HG02763 (cell line): ENCODE data around the gene KLF15.

Source experiments
- ATAC-seq: cut with Tn5 transposase; IDR thresholded peaks from one replicate; pipeline ENCODE4 v1.9.1; 2021; ENCODE audit warnings: mild to moderate bottlenecking, moderate library complexity; ENCODE audit not compliant: unreplicated experiment

The KLF15 gene

DNA sequence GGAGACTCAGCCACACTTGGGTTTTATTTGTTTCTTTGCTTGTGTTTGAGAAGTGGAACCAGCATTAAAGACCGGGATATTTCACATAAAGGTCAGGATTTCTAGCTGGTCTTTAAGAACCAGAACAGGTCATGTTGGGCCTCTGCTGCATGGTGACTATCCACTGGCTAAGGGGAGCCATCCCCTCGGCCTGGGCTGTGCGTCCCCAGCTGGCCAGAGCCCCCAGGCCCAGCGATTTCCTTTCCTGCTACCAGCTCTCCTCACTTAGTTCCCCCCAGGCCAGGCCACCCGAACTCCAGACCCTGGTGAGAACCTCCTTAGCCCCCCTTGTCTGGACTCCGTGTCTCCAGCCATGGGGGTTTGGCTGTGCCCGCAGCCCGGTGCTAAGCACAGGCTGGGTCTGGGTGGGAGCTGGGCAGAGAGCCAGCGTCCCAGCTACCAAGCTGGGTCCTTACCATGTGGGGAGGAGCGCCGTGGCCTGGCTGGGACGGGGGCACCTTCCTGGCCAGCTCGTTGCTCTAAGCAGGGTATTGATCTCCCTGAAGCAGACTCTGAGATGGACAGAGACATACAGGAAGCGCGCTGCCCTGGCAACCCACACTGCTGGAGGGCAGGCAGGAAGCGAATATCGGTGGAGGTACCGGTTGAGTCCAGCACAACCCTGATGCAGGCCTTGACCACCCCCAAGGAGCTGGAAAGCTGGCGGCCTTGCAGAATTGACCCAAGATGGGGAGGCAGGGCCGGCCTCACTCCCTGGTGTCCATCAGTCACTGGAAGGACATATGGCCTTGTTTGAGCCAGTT is 49.4 kb downstream of the KLF15 start:
- no peak for ATAC-seq

- no peak for ATAC-seq
Observed at GRCh38 chr3:126306888-126307482, 50.2 kb downstream of the KLF15 start.

- ATAC-seq: no peak
Observed at GRCh38 chr3:126306397-126306796, 50.8 kb downstream of the KLF15 start.

GRCh38 chr3:126305427-126305826 is 51.8 kb downstream of the KLF15 start:
- ATAC-seq: no peak

- no peak for ATAC-seq
Observed at GRCh38 chr3:126304704-126305103, 52.5 kb downstream of the KLF15 start.

DNA sequence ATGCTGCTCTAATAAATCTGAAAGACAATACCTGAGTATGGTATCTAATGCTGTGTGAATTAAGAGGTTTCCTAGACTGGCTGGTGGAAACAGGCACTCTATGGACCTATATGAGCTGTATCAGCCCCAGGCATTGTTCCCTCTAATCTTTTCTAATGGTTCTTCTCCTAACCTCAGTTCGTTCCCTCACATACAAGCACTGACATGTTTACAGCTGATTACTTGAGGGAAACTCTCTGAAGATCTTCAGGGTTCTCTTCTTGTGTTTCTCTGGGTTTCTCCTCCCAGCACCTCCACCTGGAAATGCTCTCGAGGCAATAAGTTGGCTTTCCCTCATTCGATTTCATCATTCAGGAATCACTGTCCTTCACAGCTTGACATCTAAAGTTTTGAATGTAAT is 52.9 kb downstream of the KLF15 start:
- ATAC-seq: no peak

DNA sequence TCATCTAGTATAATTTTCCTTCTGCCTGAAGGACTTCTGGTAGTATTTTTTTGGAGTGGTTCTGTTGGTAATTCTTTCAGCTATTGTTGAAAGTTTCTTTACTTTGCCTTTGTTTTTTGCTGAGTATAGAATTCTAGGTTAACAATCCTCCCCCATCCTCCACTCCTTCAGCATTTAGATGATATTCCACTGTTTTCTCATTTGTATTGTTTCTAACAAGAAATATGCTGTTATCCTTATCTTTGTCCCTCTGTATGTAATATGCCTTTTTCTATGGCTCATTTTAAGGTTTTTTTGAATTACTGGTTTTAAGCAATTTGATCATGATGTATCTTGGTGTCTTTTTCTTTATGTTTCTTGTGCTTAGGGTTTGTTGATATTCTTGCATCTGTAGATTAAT is 53.9 kb downstream of the KLF15 start:
- no peak for ATAC-seq

DNA sequence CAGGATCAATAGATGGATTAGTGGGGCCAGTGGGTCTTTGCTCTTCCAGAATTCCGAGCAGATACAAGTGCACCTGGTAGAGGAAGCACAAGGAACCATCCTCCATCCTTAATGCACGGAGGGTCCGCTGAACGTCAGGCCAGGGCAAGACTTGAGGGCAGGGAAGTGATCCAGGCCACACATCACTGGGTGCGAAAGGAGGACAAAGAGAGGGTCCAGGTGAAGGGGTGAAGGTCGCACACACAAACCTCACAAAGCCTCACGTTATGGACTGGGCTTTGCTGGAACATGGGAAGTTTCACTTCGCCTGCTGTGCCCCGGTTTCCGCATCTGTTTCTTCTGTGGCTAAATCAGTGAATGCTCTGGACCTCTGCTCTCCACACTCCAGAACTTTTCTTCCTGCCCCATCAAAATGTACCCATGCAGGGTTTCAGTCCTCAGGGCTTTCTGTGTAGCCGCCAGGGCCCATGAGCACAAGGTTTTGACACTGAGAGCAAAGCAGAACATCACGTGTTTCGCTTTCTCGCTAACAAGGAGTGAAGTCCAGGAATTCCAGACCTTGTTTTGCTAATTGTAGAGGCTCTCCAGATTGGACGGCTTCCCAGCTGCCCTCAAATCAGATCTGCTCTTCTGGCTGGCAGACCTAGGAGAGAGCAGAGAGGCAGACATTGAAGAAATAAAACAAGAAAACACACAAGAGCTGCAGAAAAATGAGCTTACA is 56.3 kb downstream of the KLF15 start:
- no peak for ATAC-seq

GRCh38 chr3:126300001-126300760 is 57.0 kb downstream of the KLF15 start:
- ATAC-seq: no peak

DNA sequence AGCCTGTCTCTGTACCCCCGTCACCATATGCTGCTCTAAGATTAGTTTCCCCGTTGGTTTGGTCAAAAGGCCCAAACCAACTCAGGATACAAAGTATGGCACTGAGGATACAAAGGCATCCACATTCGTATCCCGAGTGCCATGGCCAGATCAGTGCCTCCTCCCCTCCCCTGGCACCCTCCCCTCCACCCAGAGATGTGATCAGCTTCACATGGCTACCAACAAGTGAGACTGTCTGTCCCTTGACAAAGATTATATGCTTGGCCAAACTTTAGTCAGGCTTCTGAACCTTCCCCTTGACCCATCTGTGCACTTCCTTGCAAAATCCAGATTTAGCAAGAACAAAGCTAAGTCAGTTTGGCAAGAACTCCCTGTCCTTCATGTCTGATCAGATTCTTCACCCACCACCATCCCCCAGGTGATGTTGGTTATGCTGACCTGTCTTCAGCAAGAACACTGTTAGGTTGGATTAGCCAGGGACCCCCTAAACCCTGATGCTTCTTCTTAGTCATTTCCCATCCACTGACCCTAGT is 61.7 kb downstream of the KLF15 start:
- no peak for ATAC-seq

GRCh38 chr3:126294211-126294808 is 62.9 kb downstream of the KLF15 start:
- no peak for ATAC-seq

- ATAC-seq: no peak
Observed at GRCh38 chr3:126293370-126294082, 63.7 kb downstream of the KLF15 start.
